ENCODE data around the gene CDKN1B. TPM values are rescaled to one million over a fixed set of nuclear protein-coding genes. Genes with fewer than 3 reads are reported as not detected.

The CDKN1B gene
- total RNA-seq, 1 donor from 2014 or later = 34.0 TPM

GRCh38 chr12:12741660-12742059 is 24.5 kb downstream of the CDKN1B start:
- H3K4me3 ChIP-seq (ENCODE audit: low read depth, low read length) = no peak overlapping the region
- FAIRE-seq (no peak), DNase-seq (ENCODE audit: low read depth) (no peak)
- no peaks in the 10 kb centered on the region for H3K36me3 ChIP-seq (ENCODE audit: control insufficient read depth, insufficient read depth, low read length)
- no peaks in the 10 kb centered on the region for H3K27me3 ChIP-seq (ENCODE audit: control insufficient read depth, insufficient read depth, low read length)
- no peak for TF ChIP-seq CTCF (IDR thresholded peaks at IDR 0.05; ENCODE audit: insufficient read depth, low read length, severe bottlenecking)

GRCh38 chr12:12744546-12745305 is 27.6 kb downstream of the CDKN1B start:
- no peak for TF ChIP-seq CTCF (IDR thresholded peaks at IDR 0.05; ENCODE audit: insufficient read depth, low read length, severe bottlenecking)
- no peak for DNase-seq (ENCODE audit: low read depth)
- H3K27me3 ChIP-seq (ENCODE audit: control insufficient read depth, insufficient read depth, low read length) = no peaks in the 10 kb centered on the region
- no peaks in the 10 kb centered on the region for H3K36me3 ChIP-seq (ENCODE audit: control insufficient read depth, insufficient read depth, low read length)
- H3K4me3 ChIP-seq (ENCODE audit: low read depth, low read length) = no peak overlapping the region
- no peak for FAIRE-seq

- no peaks in the 10 kb centered on the region for H3K27me3 ChIP-seq (ENCODE audit: control insufficient read depth, insufficient read depth, low read length)
- no peak overlapping the region for H3K4me3 ChIP-seq (ENCODE audit: low read depth, low read length)
- no peaks in the 10 kb centered on the region for H3K36me3 ChIP-seq (ENCODE audit: control insufficient read depth, insufficient read depth, low read length)
- DNase-seq (ENCODE audit: low read depth) (peak; percentile 50), FAIRE-seq (no peak)
- no peak for TF ChIP-seq CTCF (IDR thresholded peaks at IDR 0.05; ENCODE audit: insufficient read depth, low read length, severe bottlenecking)
Observed at GRCh38 chr12:12745576-12746211, 28.5 kb downstream of the CDKN1B start.

- FAIRE-seq (no peak), DNase-seq (ENCODE audit: low read depth) (no peak)
- no peaks in the 10 kb centered on the region for H3K27me3 ChIP-seq (ENCODE audit: control insufficient read depth, insufficient read depth, low read length)
- no peaks in the 10 kb centered on the region for H3K36me3 ChIP-seq (ENCODE audit: control insufficient read depth, insufficient read depth, low read length)
- no peak for TF ChIP-seq CTCF (IDR thresholded peaks at IDR 0.05; ENCODE audit: insufficient read depth, low read length, severe bottlenecking)
- no peak overlapping the region for H3K4me3 ChIP-seq (ENCODE audit: low read depth, low read length)
Observed at GRCh38 chr12:12747278-12747677, 30.1 kb downstream of the CDKN1B start.

GRCh38 chr12:12748044-12748443 is 30.9 kb downstream of the CDKN1B start:
- Histone ChIP-seq H3K27me3 (ENCODE audit: control insufficient read depth, insufficient read depth, low read length) (no peaks in the 10 kb centered on the region), H3K4me3 (ENCODE audit: low read depth, low read length) (no peak overlapping the region), H3K36me3 (ENCODE audit: control insufficient read depth, insufficient read depth, low read length) (no peaks in the 10 kb centered on the region)
- no peak for DNase-seq (ENCODE audit: low read depth)
- no peak for FAIRE-seq
- TF ChIP-seq CTCF (IDR thresholded peaks at IDR 0.05; ENCODE audit: insufficient read depth, low read length, severe bottlenecking) = no peak
